IMR-90 (cell line): ENCODE data around the gene MAFF. TPM values are rescaled to one million over a fixed set of nuclear protein-coding genes. Genes with fewer than 3 reads are reported as not detected.
A peak's percentile ranks its signal among the peaks of the same experiment; 100 is the strongest.

ENCODE experiments used
- ATAC-seq: fragments of 200-7000 bp; cut with Tn5 transposase; 2 replicates; pipeline ENCODE4 v1.9.1; 2020; ENCODE audit warnings: low read depth, mild to moderate bottlenecking, moderate library complexity
- BruUV-seq: library from RNA; stranded (reverse); fragments of 400-500 nt; replicated peaks from 2 replicates; lab custom pipeline; 2021; lab: Mats Ljungman, UMichigan
- CTCF ChIA-PET: fragments of 300-600 bp; formaldehyde crosslinking; extraction: SDS; loops from one replicate; lab custom pipeline; 2021; ENCODE audit warnings: antibody characterized with exemption; lab: Yijun Ruan, JAX
- POLR2A ChIA-PET: fragments of 300-600 bp; sonication (Branson Sonifier 250); formaldehyde crosslinking; loops from one replicate; lab custom pipeline; 2022; ENCODE audit warnings: antibody characterized with exemption; ENCODE audit not compliant: unreplicated experiment; lab: Charles Lee
- DNase-seq: peaks from one replicate; pipeline ENCODE4 v3.0.0; 2013
- H2AFZ ChIP-seq: replicated peaks from 2 replicates; pipeline ENCODE3; 2013; ENCODE audit warnings: low read length, mild to moderate bottlenecking; ENCODE audit not compliant: poor library complexity
- H2AK5ac ChIP-seq: 2 replicates; pipeline ENCODE4 v1.6.1; 2013; ENCODE audit warnings: low read depth, low read length, inconsistent platforms
- H2AK9ac ChIP-seq: replicated peaks from 2 replicates; pipeline ENCODE3; 2013; ENCODE audit warnings: mild to moderate bottlenecking, low read depth, low read length, moderate library complexity; ENCODE audit not compliant: poor library complexity
- H2BK120ac ChIP-seq: 2 replicates; pipeline ENCODE4 v1.6.1; 2013; ENCODE audit warnings: low read depth, low read length, inconsistent platforms
- H2BK15ac ChIP-seq: 3 replicates; pipeline ENCODE4 v1.6.1; 2013; ENCODE audit warnings: low read depth, low read length, inconsistent platforms
- H2BK20ac ChIP-seq: 2 replicates; pipeline ENCODE4 v1.6.1; 2013; ENCODE audit warnings: low read depth, mild to moderate bottlenecking, inconsistent platforms, low read length, moderate library complexity
- H2BK5ac ChIP-seq: 2 replicates; pipeline ENCODE4 v1.6.1; 2013; ENCODE audit warnings: mild to moderate bottlenecking, low read depth, low read length, inconsistent platforms; ENCODE audit not compliant: poor library complexity, severe bottlenecking
- H3K14ac ChIP-seq: replicated peaks from 2 replicates; pipeline ENCODE4 v1.6.1; 2013; ENCODE audit warnings: low read depth, low read length, inconsistent platforms
- H3K18ac ChIP-seq: 2 replicates; pipeline ENCODE4 v1.6.1; 2013; ENCODE audit warnings: low read depth, low read length, control low read depth
- H3K23ac ChIP-seq: 2 replicates; pipeline ENCODE4 v1.6.1; 2013; ENCODE audit warnings: low read depth, low read length, inconsistent platforms
- H3K27ac ChIP-seq: 2 replicates; pipeline ENCODE4 v1.5.1; 2013; ENCODE audit warnings: mild to moderate bottlenecking, control low read depth, low read length; ENCODE audit not compliant: insufficient read depth
- H3K27me3 ChIP-seq: 2 replicates; pipeline ENCODE4 v1.6.1; 2013; ENCODE audit warnings: low read length; ENCODE audit not compliant: control insufficient read depth, insufficient read depth
- H3K36me3 ChIP-seq: 2 replicates; pipeline ENCODE4 v1.6.1; 2013; ENCODE audit warnings: low read length, mixed read lengths; ENCODE audit not compliant: control insufficient read depth, insufficient read depth
- H3K4ac ChIP-seq: 2 replicates; pipeline ENCODE4 v1.6.1; 2013; ENCODE audit warnings: low read depth, low read length, inconsistent platforms
- H3K4me1 ChIP-seq: 2 replicates; pipeline ENCODE4 v1.6.1; 2013; ENCODE audit warnings: low read length, mixed read lengths; ENCODE audit not compliant: control insufficient read depth, insufficient read depth
- H3K4me2 ChIP-seq: 2 replicates; pipeline ENCODE4 v1.6.1; 2013; ENCODE audit warnings: low read depth, mild to moderate bottlenecking, control low read depth, low read length, moderate library complexity
- H3K4me3 ChIP-seq: 2 replicates; pipeline ENCODE4 v1.5.1; 2013; ENCODE audit warnings: low read depth, mild to moderate bottlenecking, control low read depth, low read length, moderate library complexity; ENCODE audit not compliant: insufficient read depth
- H3K56ac ChIP-seq: 2 replicates; pipeline ENCODE4 v1.6.1; 2013; ENCODE audit warnings: low read length, inconsistent platforms; ENCODE audit not compliant: insufficient read depth; ENCODE audit errors: extremely low read depth
- H3K79me1 ChIP-seq, 2 experiments: 2 replicates each; pipeline ENCODE4 v1.6.1; 2013; ENCODE audit warnings: low read length in 2 of 2, inconsistent platforms in 1 of 2, low read depth in 1 of 2
- H3K9ac ChIP-seq: 2 replicates; pipeline ENCODE4 v1.6.1; 2013; ENCODE audit warnings: low read depth, low read length, control low read depth
- H3K9me1 ChIP-seq: 2 replicates; pipeline ENCODE4 v1.6.1; 2013; ENCODE audit warnings: low read length, inconsistent platforms; ENCODE audit not compliant: insufficient read depth
- H3K9me3 ChIP-seq: 2 replicates; pipeline ENCODE4 v1.6.1; 2013; ENCODE audit warnings: low read length; ENCODE audit not compliant: control insufficient read depth, insufficient read depth
- H4K20me1 ChIP-seq: 2 replicates; pipeline ENCODE4 v1.6.1; 2013; ENCODE audit warnings: low read length, inconsistent platforms; ENCODE audit not compliant: insufficient read depth
- H4K5ac ChIP-seq: 2 replicates; pipeline ENCODE4 v1.6.1; 2013; ENCODE audit warnings: mild to moderate bottlenecking, low read depth, low read length, control low read depth
- H4K8ac ChIP-seq, 2 experiments: 2 replicates each; pipeline ENCODE4 v1.6.1; 2013; ENCODE audit warnings: low read depth in 2 of 2, low read length in 2 of 2, control low read depth in 1 of 2, inconsistent platforms in 1 of 2
- H4K91ac ChIP-seq: 2 replicates; pipeline ENCODE4 v1.6.1; 2013; ENCODE audit warnings: low read depth, low read length, inconsistent platforms; ENCODE audit not compliant: insufficient read depth
- BHLHE40 ChIP-seq: fragments of 150-350 bp; IDR thresholded peaks from 2 replicates; pipeline ENCODE4 v1.6.1; 2016; ENCODE audit warnings: mild to moderate bottlenecking, low read depth, low read length
- CEBPB ChIP-seq: IDR thresholded peaks from 2 replicates; pipeline ENCODE4 v1.6.1; 2012; ENCODE audit warnings: low read depth, low read length, improper control_type of control experiment
- CHD1 ChIP-seq: IDR thresholded peaks from 2 replicates; pipeline ENCODE4 v1.6.1; 2012; ENCODE audit warnings: low read depth, low read length, improper control_type of control experiment
- FOS ChIP-seq: fragments of 150-350 bp; IDR thresholded peaks from 2 replicates; pipeline ENCODE4 v1.6.1; 2016; ENCODE audit warnings: low read depth, low read length
- MAFK ChIP-seq: IDR thresholded peaks from 2 replicates; pipeline ENCODE4 v1.6.1; 2012; ENCODE audit warnings: low read depth, low read length, improper control_type of control experiment
- MXI1 ChIP-seq: IDR thresholded peaks from 2 replicates; pipeline ENCODE4 v1.6.1; 2012; ENCODE audit warnings: low read depth, mild to moderate bottlenecking, low read length, moderate library complexity, borderline replicate concordance
- NFE2L2 ChIP-seq: fragments of 150-350 bp; IDR thresholded peaks from 2 replicates; pipeline ENCODE4 v1.6.1; 2016; ENCODE audit warnings: low read depth, mild to moderate bottlenecking, low read length
- RCOR1 ChIP-seq: IDR thresholded peaks from 2 replicates; pipeline ENCODE4 v1.6.1; 2012; ENCODE audit warnings: mild to moderate bottlenecking, low read length, improper control_type of control experiment; ENCODE audit not compliant: insufficient replicate concordance
- SMC3 ChIP-seq: fragments of 150-350 bp; IDR thresholded peaks from 2 replicates; pipeline ENCODE4 v1.6.1; 2016; ENCODE audit warnings: low read depth, mild to moderate bottlenecking, antibody characterized with exemption, low read length, moderate library complexity
- WGBS, 2 experiments: methylation state at CpG; one replicate each; pipeline versions ENCODE4 v1.1.5 to v1.1.7; 2013; ENCODE audit warnings: missing lambda C conversion rate in 2 of 2; ENCODE audit not compliant: insufficient read length in 1 of 2; ENCODE audit errors: extremely low coverage in 2 of 2; 5-methylcytosine and 5-hydroxymethylcytosine counted together
- dilution Hi-C: fragments of 300-500 bp; cut with HindIII; formaldehyde crosslinking; loops from one replicate; pipeline ENCODE4 v1.14.3; 2018; ENCODE audit warnings: low sequenced_read_pairs; ENCODE audit not compliant: unreplicated experiment
- in situ Hi-C: fragments of 300-500 bp; cut with MboI; formaldehyde crosslinking; loops from 3 replicates; pipeline ENCODE4 v1.14.3; 2019; ENCODE audit warnings: low sequenced_read_pairs, inconsistent platforms, mixed read lengths
- intact Hi-C: fragments of 100-400 bp; cut with micrococcal nuclease; formaldehyde crosslinking; loops from 2 replicates; pipeline ENCODE4 v1.10.0; 2022
- polyA plus RNA-seq, 3 experiments: library from polyadenylated mRNA; depleted of rRNA; stranded (reverse); fragments of >200 nt; gene quantifications; 2 replicates each; pipeline ENCODE4 v1.2.3, GENCODE V29; 2012; ENCODE audit warnings: low replicate concordance in 1 of 3
- total RNA-seq: library from RNA; depleted of rRNA; stranded (reverse); fragments of >200 nt; gene quantifications from 2 replicates; pipeline ENCODE4 v1.2.3, GENCODE V29; 2012
- TF ChIP-seq, protein P1 (sequence below): fragments of 150-350 bp; IDR thresholded peaks from 2 replicates; pipeline ENCODE4 v1.6.1; 2017; ENCODE audit warnings: mild to moderate bottlenecking, antibody characterized with exemption, low read length, low read depth
- TF ChIP-seq, protein P2 (sequence below): fragments of 150-350 bp; IDR thresholded peaks from 2 replicates; pipeline ENCODE4 v1.6.1; 2016; ENCODE audit warnings: low read depth, mild to moderate bottlenecking, low read length, moderate library complexity, borderline replicate concordance

The MAFF gene
- total and polyA plus RNA-seq, 2 of the 4 experiments (the other 2 are of a cell fraction), result 18.3 to 25.9 TPM

DNA sequence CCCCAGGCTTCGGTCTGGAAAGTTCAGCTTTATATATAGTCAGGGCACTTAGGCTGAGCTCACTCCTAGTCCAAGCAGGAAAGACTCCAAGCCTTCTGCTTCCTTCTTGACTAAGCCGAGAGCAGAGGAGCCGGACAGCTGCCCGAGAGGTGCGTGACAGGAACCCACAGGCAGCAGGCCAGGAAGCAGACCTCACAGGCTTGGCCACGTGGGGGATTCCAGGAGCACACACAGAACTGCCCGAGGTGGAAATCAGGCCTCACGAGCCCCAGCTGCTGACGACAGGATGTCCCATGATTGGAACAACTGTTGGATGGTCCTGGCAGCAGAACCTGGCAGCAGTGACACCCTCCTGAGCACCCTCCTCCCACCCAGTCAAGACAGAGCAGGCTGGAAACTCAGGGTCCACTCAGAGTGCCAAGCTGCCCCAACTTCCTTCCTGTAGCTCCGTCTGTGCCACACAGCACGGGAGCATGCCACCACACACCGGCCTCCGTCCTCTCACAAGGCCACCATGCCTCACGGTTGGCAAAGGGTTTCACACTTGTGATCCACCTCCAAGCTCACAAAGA lies 25.5 kb upstream of the MAFF start:
- Histone ChIP-seq H3K23ac (peak overlapping the region; percentile 95), H2BK5ac (peak overlapping the region; percentile 90), H2BK15ac (peak overlapping the region; percentile 99), H2BK20ac (peak overlapping the region; percentile 93), H3K4me3 (no peak overlapping the region), H3K56ac (no peak overlapping the region), H3K9me1 (peaks cover 36% of the 10 kb centered on the region), H4K5ac (peak overlapping the region; percentile 53), H3K14ac (peak overlapping the region; percentile 86), H3K36me3 (no peaks in the 10 kb centered on the region), H3K27me3 (no peaks in the 10 kb centered on the region), H2BK120ac (peak overlapping the region; percentile 95), H3K18ac (peak overlapping the region; percentile 62), H3K27ac (peak overlapping the region; percentile 75), H4K20me1 (no peaks in the 10 kb centered on the region; the same call in 1 of the 2 replicates), H3K4me1 (peaks cover 37% of the 10 kb centered on the region), H2AK9ac (peak overlapping the region; percentile 98), H2AK5ac (peak overlapping the region; percentile 99), H3K4ac (peak overlapping the region; percentile 99), H4K91ac (peak overlapping the region; percentile 96), H3K9ac (no peak overlapping the region), H2AFZ (peak overlapping the region; percentile 82), H3K4me2 (no peak overlapping the region; the same call in 1 of the 2 replicates), H3K9me3 (no peaks in the 10 kb centered on the region), H4K8ac (peak overlapping the region; percentile 73 to 93), H3K79me1 (peaks cover 2 to 36% of the 10 kb centered on the region in 2 experiments; a peak in 3 of 4 replicates)
- ATAC-seq, result peak; percentile 39
- POLR2A ChIA-PET, result no interaction called here
- BruUV-seq, result no TSS peak
- TF ChIP-seq NFE2L2 (peak; percentile 8; the same call in 1 of the 2 replicates), BHLHE40 (peak; percentile 45), SMC3 (no peak), RCOR1 (no peak), MAFK (no peak), MXI1 (peak; percentile 71; the same call in 1 of the 2 replicates), FOS (no peak), CHD1 (no peak), CEBPB (no peak)
- TF ChIP-seq, protein P1, sequence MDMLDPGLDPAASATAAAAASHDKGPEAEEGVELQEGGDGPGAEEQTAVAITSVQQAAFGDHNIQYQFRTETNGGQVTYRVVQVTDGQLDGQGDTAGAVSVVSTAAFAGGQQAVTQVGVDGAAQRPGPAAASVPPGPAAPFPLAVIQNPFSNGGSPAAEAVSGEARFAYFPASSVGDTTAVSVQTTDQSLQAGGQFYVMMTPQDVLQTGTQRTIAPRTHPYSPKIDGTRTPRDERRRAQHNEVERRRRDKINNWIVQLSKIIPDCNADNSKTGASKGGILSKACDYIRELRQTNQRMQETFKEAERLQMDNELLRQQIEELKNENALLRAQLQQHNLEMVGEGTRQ, result peak; percentile 94
- TF ChIP-seq, protein P2, sequence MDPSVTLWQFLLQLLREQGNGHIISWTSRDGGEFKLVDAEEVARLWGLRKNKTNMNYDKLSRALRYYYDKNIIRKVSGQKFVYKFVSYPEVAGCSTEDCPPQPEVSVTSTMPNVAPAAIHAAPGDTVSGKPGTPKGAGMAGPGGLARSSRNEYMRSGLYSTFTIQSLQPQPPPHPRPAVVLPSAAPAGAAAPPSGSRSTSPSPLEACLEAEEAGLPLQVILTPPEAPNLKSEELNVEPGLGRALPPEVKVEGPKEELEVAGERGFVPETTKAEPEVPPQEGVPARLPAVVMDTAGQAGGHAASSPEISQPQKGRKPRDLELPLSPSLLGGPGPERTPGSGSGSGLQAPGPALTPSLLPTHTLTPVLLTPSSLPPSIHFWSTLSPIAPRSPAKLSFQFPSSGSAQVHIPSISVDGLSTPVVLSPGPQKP, result no peak
- WGBS, 2 experiments, result 40% methylated on average over 6 of the region's 14 CpGs; no CpG with 5 or more reads in 1 of the 2 experiments
- dilution Hi-C loops, result no loop called here
- CTCF ChIA-PET, result interaction anchor here (0.6 to 1.0 kb wide), 4 partner anchors 26 to 61 kb away, joined by 3 to 5 read pairs (median 4); partner anchors contain the start of gene MAFF
- DNase-seq, result peak; percentile 98
- in situ Hi-C loops, result no loop called here
- intact Hi-C loops, result no loop called here
